Astrocyte of the cerebellum (primary cell): ENCODE results near the gene BAAT.
"Not testable (repeated sequence)": the region's sequence is repeated elsewhere in the genome, so short reads cannot be mapped to it uniquely, and the experiment has no call there.

Source experiments
- DNase-seq: peaks from one replicate; pipeline ENCODE4 v3.0.0-alpha.2; 2011; ENCODE audit warnings: low read depth
- H3K4me3 ChIP-seq: 2 replicates; pipeline ENCODE4 v1.5.1; 2011; ENCODE audit warnings: mild to moderate bottlenecking, low read depth, low read length, moderate library complexity
- CTCF ChIP-seq: IDR thresholded peaks from 2 replicates; pipeline ENCODE4 v1.5.1; 2012; ENCODE audit warnings: low read length, low read depth, moderate library complexity, mild to moderate bottlenecking; ENCODE audit errors: missing control alignments
- in situ Hi-C: cut with HindIII; loops from 2 replicates; pipeline ENCODE4 v1.10.0; 2017; ENCODE audit warnings: low sequenced_read_pairs

Gene BAAT

GRCh38 chr9:101341958-101342357, 42.8 kb downstream of the BAAT start:
- TF ChIP-seq CTCF = no peak
- in situ Hi-C loops = no loop called here
- DNase-seq = no peak
- H3K4me3 ChIP-seq = no peak overlapping the region

- no peak overlapping the region for H3K4me3 ChIP-seq
- no peak for TF ChIP-seq CTCF
- no peak for DNase-seq
- in situ Hi-C loops = no loop called here
These were observed 47.6 kb downstream of the BAAT start for GRCh38 chr9:101337237-101337636.

- DNase-seq = no peak
- no peak for TF ChIP-seq CTCF
- no peak overlapping the region for H3K4me3 ChIP-seq
- in situ Hi-C loops = no loop called here
These were observed 48.7 kb downstream of the BAAT start for GRCh38 chr9:101336091-101336490.

- no peak overlapping the region for H3K4me3 ChIP-seq
- no peak for TF ChIP-seq CTCF
- DNase-seq = no peak
- in situ Hi-C loops = no loop called here
These were observed 50.7 kb downstream of the BAAT start for GRCh38 chr9:101333926-101334702.

GRCh38 chr9:101333490-101333889, 51.3 kb downstream of the BAAT start:
- in situ Hi-C loops = no loop called here
- TF ChIP-seq CTCF = no peak
- DNase-seq = no peak
- no peak overlapping the region for H3K4me3 ChIP-seq

GRCh38 chr9:101332362-101332761, 52.4 kb downstream of the BAAT start:
- TF ChIP-seq CTCF = no peak
- in situ Hi-C loops = no loop called here
- no peak overlapping the region for H3K4me3 ChIP-seq
- DNase-seq = no peak

- H3K4me3 ChIP-seq, in situ Hi-C loops, DNase-seq: not testable (repeated sequence)
These were observed 57.3 kb downstream of the BAAT start for GRCh38 chr9:101327422-101327909.
